GM12878 (cell line): ENCODE data around the gene SNAP47. TPM values are rescaled to one million over a fixed set of nuclear protein-coding genes. Genes with fewer than 3 reads are reported as not detected.

Experiments
- ATAC-seq: fragments of 200-7000 bp; cut with Tn5 transposase; 3 replicates; pipeline ENCODE4 v1.9.1; 2020; ENCODE audit warnings: mild to moderate bottlenecking, moderate library complexity
- BruUV-seq: library from RNA; stranded (reverse); fragments of 400-500 nt; replicated peaks from 2 replicates; lab custom pipeline; 2021; lab: Mats Ljungman, UMichigan
- CTCF ChIA-PET: fragments of 300-600 bp; sonication (Branson Sonifier 250); formaldehyde crosslinking; extraction: SDS; loops from one replicate; lab custom pipeline; 2021; ENCODE audit warnings: inconsistent platforms; lab: Yijun Ruan, JAX
- POLR2A ChIA-PET: fragments of 350-600 bp; formaldehyde crosslinking; extraction: SDS; loops from one replicate; lab custom pipeline; 2021; ENCODE audit warnings: inconsistent platforms; lab: Charles Lee
- RAD21 ChIA-PET: fragments of 300-600 bp; sonication (Branson Sonifier 250); formaldehyde crosslinking; loops from one replicate; lab custom pipeline; 2023; ENCODE audit warnings: antibody characterized with exemption; ENCODE audit not compliant: unreplicated experiment; lab: Charles Lee
- SMC1A ChIA-PET: fragments of 300-600 bp; sonication (Branson Sonifier 250); formaldehyde crosslinking; loops from one replicate; lab custom pipeline; 2023; ENCODE audit not compliant: unreplicated experiment, uncharacterized antibody; lab: Charles Lee
- DNase-seq: peaks from one replicate; pipeline ENCODE4 v3.0.0-alpha.2; 2011; ENCODE audit warnings: low read depth, low spot score
- FAIRE-seq: peaks from 3 replicates; lab custom pipeline; 2011; peaks lifted over from hg19 to GRCh38; lab: Jason Lieb, UNC
- H2AFZ ChIP-seq: 2 replicates; pipeline ENCODE4 v1.6.0; 2011; ENCODE audit warnings: low read depth, low read length, control low read depth; ENCODE audit not compliant: control insufficient read depth
- H3K27ac ChIP-seq: 2 replicates; pipeline ENCODE4 v1.5.1; 2011; ENCODE audit warnings: control low read depth; ENCODE audit not compliant: control insufficient read depth, insufficient read depth
- H3K27me3 ChIP-seq, 2 experiments: replicated peaks in 1 of 2; 2 replicates each; pipeline versions ENCODE4 v1.6.0 to v1.6.1; 2011; ENCODE audit warnings: low read length in 1 of 2; ENCODE audit not compliant: control insufficient read depth in 2 of 2, insufficient read depth in 2 of 2
- H3K36me3 ChIP-seq, 2 experiments: 2 replicates each; pipeline ENCODE4 v1.5.1; 2011; ENCODE audit warnings: low read length in 1 of 2; ENCODE audit not compliant: control insufficient read depth in 2 of 2, insufficient read depth in 2 of 2
- H3K4me1 ChIP-seq: 2 replicates; pipeline ENCODE4 v1.6.1; 2011; ENCODE audit warnings: mild to moderate bottlenecking, low read length, moderate library complexity, mixed read lengths; ENCODE audit not compliant: control insufficient read depth, insufficient read depth
- H3K4me2 ChIP-seq: 2 replicates; pipeline ENCODE4 v1.6.0; 2011; ENCODE audit warnings: control low read depth; ENCODE audit not compliant: control insufficient read depth, insufficient read depth
- H3K4me3 ChIP-seq: fragments of 200-600 bp; sonication (generic); 2 replicates; pipeline ENCODE4 v1.5.1; 2016
- H3K79me2 ChIP-seq: 2 replicates; pipeline ENCODE4 v1.6.0; 2011; ENCODE audit warnings: low read length; ENCODE audit not compliant: control insufficient read depth, insufficient read depth
- H3K9ac ChIP-seq: 2 replicates; pipeline ENCODE4 v1.8.0; 2011; ENCODE audit warnings: low read length, control low read depth, mixed read lengths; ENCODE audit not compliant: control insufficient read depth, insufficient read depth
- H3K9me3 ChIP-seq: replicated peaks from 3 replicates; pipeline ENCODE4 v1.5.1; 2011; ENCODE audit warnings: mild to moderate bottlenecking, low read length; ENCODE audit not compliant: control insufficient read depth, insufficient read depth
- H4K20me1 ChIP-seq: 2 replicates; pipeline ENCODE4 v1.6.0; 2011; ENCODE audit not compliant: control insufficient read depth, insufficient read depth
- CBX5 ChIP-seq: sonication (generic); IDR thresholded peaks from 2 replicates; pipeline ENCODE4 v1.6.1; 2016; ENCODE audit warnings: low read depth, moderate library complexity, mild to moderate bottlenecking, inconsistent platforms
- EGR1 ChIP-seq, 2 experiments: IDR thresholded peaks; 1 replicate in 1 of 2; 2 replicates in 1 of 2; pipeline ENCODE4 v1.6.1; 2011 to 2012; ENCODE audit warnings: low read depth in 2 of 2, low read length in 2 of 2, borderline replicate concordance in 1 of 2, mild to moderate bottlenecking in 1 of 2, moderate library complexity in 1 of 2
- FOS ChIP-seq: IDR thresholded peaks from 3 replicates; pipeline ENCODE4 v1.6.1; 2011; ENCODE audit warnings: borderline replicate concordance; ENCODE audit not compliant: insufficient read length; ENCODE audit errors: extremely low read depth
- FOXK2 ChIP-seq: fragments of 450-650 bp; IDR thresholded peaks from 2 replicates; pipeline ENCODE4 v1.6.1; 2017; ENCODE audit warnings: mild to moderate bottlenecking, moderate library complexity
- JUND ChIP-seq: IDR thresholded peaks from 2 replicates; pipeline ENCODE4 v1.6.1; 2012; ENCODE audit warnings: low read depth, mild to moderate bottlenecking, low read length, improper control_type of control experiment, moderate library complexity
- MTA3 ChIP-seq: IDR thresholded peaks from 2 replicates; pipeline ENCODE4 v1.6.1; 2012; ENCODE audit warnings: low read length, inconsistent platforms, borderline replicate concordance
- PAX5 ChIP-seq: IDR thresholded peaks from 2 replicates; pipeline ENCODE4 v1.6.1; 2011; ENCODE audit warnings: low read depth, low read length, borderline replicate concordance
- RCOR1 ChIP-seq: conservative IDR thresholded peaks from 2 replicates; pipeline ENCODE4 v1.6.1; 2012; ENCODE audit warnings: low read depth, low read length, improper control_type of control experiment
- TCF12 ChIP-seq: IDR thresholded peaks from 2 replicates; pipeline ENCODE4 v1.6.1; 2011; ENCODE audit warnings: low read depth, mild to moderate bottlenecking, low read length
- YBX1 ChIP-seq: fragments of 450-650 bp; IDR thresholded peaks from 2 replicates; pipeline ENCODE4 v1.6.1; 2016; ENCODE audit warnings: antibody characterized with exemption
- ZNF622 ChIP-seq: fragments of 450-650 bp; IDR thresholded peaks from 2 replicates; pipeline ENCODE4 v1.6.1; 2017; ENCODE audit warnings: mild to moderate bottlenecking, inconsistent platforms
- WGBS: methylation state at CpG from one replicate; pipeline ENCODE4 v1.1.6; 2016; ENCODE audit warnings: low lambda C conversion rate; ENCODE audit not compliant: insufficient replicate concordance, insufficient coverage; ENCODE audit errors: missing lambda C conversion rate; 5-methylcytosine and 5-hydroxymethylcytosine counted together
- in situ Hi-C: fragments of 300-500 bp; cut with MboI; formaldehyde crosslinking; loops from 9 replicates; pipeline ENCODE4 v1.14.3; 2018; ENCODE audit warnings: mixed read lengths
- intact Hi-C: fragments of 100-400 bp; cut with micrococcal nuclease; formaldehyde crosslinking; loops from one replicate; pipeline ENCODE4 v1.14.2; 2022; ENCODE audit not compliant: unreplicated experiment
- polyA plus RNA-seq, 11 experiments: library from polyadenylated mRNA; depleted of rRNA in 4 of 11; unstranded in 6 of 11; stranded (reverse) in 5 of 11; fragments of >200 nt; fragmentation: Nextera tagmentation in 4 of 11; fragmentation: Illumina TruSeq in 1 of 11; extraction: Ambion mirVana in 4 of 11; extraction: Trizol in 1 of 11; gene quantifications; 1 replicate in 1 of 11; 2 replicates in 10 of 11; pipeline versions ENCODE4 v1.2.1 to v1.2.3, GENCODE V29; 2011 to 2016; ENCODE audit warnings: inconsistent platforms in 2 of 11, missing spikeins in 2 of 11, low read depth in 1 of 11
- total RNA-seq, 4 experiments: library from RNA; depleted of rRNA in 3 of 4; stranded (reverse); fragments of >200 nt in 3 of 4; fragmentation: Illumina TruSeq in 1 of 4; extraction: Trizol in 1 of 4; gene quantifications; 2 replicates each; pipeline versions ENCODE4 v1.2.1 to v1.2.3, GENCODE V29; 2013 to 2021
- TF ChIP-seq, protein P1 (sequence below): fragments of 450-650 bp; IDR thresholded peaks from 2 replicates; pipeline ENCODE4 v1.6.1; 2017; ENCODE audit warnings: mild to moderate bottlenecking, low read depth, inconsistent platforms; ENCODE audit not compliant: poor library complexity, severe bottlenecking
- TF ChIP-seq, protein P2 (sequence below): IDR thresholded peaks from 2 replicates; pipeline ENCODE4 v1.6.1; 2012; ENCODE audit warnings: low read depth, low read length, improper control_type of control experiment
- TF ChIP-seq, protein P3 (sequence below): fragments of 450-650 bp; IDR thresholded peaks from 2 replicates; pipeline ENCODE4 v1.6.1; 2017; ENCODE audit warnings: mild to moderate bottlenecking, moderate library complexity

SNAP47 gene
- total and polyA plus RNA-seq, 10 of the 15 experiments (the other 5 are each of a cell fraction or from before 2014, with no cell fraction given) = 1.3 to 39.6 (median 25.2) TPM

DNA sequence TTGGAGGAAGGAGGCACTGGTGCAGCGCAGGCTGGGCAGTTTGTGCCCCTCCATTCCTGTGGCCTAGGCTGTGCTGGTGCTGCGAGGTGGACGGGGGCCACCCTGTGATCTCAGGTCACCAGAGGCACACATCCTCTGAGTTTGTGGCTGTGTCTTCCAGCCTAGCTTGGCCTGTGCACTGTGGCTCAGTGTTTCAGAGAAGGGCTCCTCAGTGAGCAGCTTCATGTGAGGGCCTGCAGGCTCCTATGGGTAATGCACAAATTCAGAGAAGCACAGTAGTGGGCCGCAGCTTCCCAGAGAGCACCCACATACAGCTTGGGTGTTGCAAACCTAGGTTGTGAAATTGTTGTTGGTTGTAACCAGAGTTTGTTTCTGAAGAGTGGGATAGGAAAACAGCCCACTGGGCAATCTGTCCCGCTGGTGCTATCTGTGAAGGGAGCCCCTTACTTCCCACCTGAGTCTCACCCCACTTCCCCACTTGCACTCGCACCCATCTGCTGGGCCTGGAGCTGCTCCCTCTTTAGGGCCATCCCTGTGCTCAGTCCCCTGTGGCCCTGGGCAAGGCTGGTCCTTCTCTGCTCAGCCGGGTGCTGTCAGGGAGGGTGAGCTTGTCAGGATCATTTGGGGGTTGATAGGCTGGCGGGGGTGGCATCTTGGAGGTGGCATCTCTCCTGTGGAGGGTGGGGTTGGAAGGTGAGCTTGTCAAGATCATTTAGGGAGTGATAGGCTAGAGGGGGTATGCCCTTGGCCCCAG lies 30.2 kb downstream of the SNAP47 start:
- whole genome bisulfite sequencing = 98% methylated on average over 7 of the region's 8 CpGs
- no peak overlapping the region for H3K9ac ChIP-seq

More for the DNA sequence above, 30.2 kb downstream of the SNAP47 start:
- Histone ChIP-seq H2AFZ (no peak overlapping the region), H3K36me3 (peaks cover 24 to 31% of the 10 kb centered on the region in 2 experiments), H3K9me3 (no peaks in the 10 kb centered on the region), H3K4me3 (no peak overlapping the region), H3K4me1 (peaks cover 14% of the 10 kb centered on the region), H3K79me2 (no peaks in the 10 kb centered on the region; the same call in none of the 2 replicates), H3K27ac (no peak overlapping the region), H3K27me3 (no peaks in the 10 kb centered on the region), H4K20me1 (no peaks in the 10 kb centered on the region; the same call in 1 of the 2 replicates), H3K4me2 (no peak overlapping the region)
- FAIRE-seq = no peak
- no peak for DNase-seq
- no peak for TF ChIP-seq YBX1
- no peak for TF ChIP-seq FOXK2
- TF ChIP-seq MTA3 = no peak
- TF ChIP-seq, protein P1, sequence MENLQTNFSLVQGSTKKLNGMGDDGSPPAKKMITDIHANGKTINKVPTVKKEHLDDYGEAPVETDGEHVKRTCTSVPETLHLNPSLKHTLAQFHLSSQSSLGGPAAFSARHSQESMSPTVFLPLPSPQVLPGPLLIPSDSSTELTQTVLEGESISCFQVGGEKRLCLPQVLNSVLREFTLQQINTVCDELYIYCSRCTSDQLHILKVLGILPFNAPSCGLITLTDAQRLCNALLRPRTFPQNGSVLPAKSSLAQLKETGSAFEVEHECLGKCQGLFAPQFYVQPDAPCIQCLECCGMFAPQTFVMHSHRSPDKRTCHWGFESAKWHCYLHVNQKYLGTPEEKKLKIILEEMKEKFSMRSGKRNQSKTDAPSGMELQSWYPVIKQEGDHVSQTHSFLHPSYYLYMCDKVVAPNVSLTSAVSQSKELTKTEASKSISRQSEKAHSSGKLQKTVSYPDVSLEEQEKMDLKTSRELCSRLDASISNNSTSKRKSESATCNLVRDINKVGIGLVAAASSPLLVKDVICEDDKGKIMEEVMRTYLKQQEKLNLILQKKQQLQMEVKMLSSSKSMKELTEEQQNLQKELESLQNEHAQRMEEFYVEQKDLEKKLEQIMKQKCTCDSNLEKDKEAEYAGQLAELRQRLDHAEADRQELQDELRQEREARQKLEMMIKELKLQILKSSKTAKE = no peak
- TF ChIP-seq, protein P2, sequence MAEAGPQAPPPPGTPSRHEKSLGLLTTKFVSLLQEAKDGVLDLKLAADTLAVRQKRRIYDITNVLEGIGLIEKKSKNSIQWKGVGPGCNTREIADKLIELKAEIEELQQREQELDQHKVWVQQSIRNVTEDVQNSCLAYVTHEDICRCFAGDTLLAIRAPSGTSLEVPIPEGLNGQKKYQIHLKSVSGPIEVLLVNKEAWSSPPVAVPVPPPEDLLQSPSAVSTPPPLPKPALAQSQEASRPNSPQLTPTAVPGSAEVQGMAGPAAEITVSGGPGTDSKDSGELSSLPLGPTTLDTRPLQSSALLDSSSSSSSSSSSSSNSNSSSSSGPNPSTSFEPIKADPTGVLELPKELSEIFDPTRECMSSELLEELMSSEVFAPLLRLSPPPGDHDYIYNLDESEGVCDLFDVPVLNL = no peak
- no peak for TF ChIP-seq CBX5
- TF ChIP-seq EGR1 (IDR thresholded peaks at IDR 0.05; ENCODE audit: borderline replicate concordance in 1 of 2, low read depth in 2 of 2, low read length in 2 of 2) = no peak
- TF ChIP-seq JUND = no peak
- no peak for TF ChIP-seq PAX5
- no peak for TF ChIP-seq FOS
- TF ChIP-seq, protein P3, sequence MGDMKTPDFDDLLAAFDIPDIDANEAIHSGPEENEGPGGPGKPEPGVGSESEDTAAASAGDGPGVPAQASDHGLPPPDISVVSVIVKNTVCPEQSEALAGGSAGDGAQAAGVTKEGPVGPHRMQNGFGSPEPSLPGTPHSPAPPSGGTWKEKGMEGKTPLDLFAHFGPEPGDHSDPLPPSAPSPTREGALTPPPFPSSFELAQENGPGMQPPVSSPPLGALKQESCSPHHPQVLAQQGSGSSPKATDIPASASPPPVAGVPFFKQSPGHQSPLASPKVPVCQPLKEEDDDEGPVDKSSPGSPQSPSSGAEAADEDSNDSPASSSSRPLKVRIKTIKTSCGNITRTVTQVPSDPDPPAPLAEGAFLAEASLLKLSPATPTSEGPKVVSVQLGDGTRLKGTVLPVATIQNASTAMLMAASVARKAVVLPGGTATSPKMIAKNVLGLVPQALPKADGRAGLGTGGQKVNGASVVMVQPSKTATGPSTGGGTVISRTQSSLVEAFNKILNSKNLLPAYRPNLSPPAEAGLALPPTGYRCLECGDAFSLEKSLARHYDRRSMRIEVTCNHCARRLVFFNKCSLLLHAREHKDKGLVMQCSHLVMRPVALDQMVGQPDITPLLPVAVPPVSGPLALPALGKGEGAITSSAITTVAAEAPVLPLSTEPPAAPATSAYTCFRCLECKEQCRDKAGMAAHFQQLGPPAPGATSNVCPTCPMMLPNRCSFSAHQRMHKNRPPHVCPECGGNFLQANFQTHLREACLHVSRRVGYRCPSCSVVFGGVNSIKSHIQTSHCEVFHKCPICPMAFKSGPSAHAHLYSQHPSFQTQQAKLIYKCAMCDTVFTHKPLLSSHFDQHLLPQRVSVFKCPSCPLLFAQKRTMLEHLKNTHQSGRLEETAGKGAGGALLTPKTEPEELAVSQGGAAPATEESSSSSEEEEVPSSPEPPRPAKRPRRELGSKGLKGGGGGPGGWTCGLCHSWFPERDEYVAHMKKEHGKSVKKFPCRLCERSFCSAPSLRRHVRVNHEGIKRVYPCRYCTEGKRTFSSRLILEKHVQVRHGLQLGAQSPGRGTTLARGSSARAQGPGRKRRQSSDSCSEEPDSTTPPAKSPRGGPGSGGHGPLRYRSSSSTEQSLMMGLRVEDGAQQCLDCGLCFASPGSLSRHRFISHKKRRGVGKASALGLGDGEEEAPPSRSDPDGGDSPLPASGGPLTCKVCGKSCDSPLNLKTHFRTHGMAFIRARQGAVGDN = no peak
- TF ChIP-seq ZNF622 = no peak
- TF ChIP-seq RCOR1 = no peak
- TF ChIP-seq TCF12 = no peak
- POLR2A ChIA-PET = no interaction called here
- SMC1A ChIA-PET = no interaction called here
- RAD21 ChIA-PET = interaction anchor here (1.0 kb wide), 1 partner anchor 188 kb away, joined by 3 read pairs; no protein-coding TSS in a partner anchor
- ATAC-seq = no peak
- in situ Hi-C loops = no loop called here
- intact Hi-C loops = loop anchor here (10.0 kb wide), 1 partner anchor 309 kb away; no protein-coding TSS in a partner anchor
- CTCF ChIA-PET = interaction anchor here (1.0 to 1.6 kb wide), 2 partner anchors 188 to 281 kb away, joined by 3 to 4 read pairs; no protein-coding TSS in a partner anchor
- BruUV-seq = no TSS peak
